GM12873 (cell line): ENCODE measurements around the gene SPAG7.

ENCODE experiments used
- TF ChIP-seq, protein P1 (sequence below): IDR thresholded peaks from 2 replicates; pipeline ENCODE4 v1.5.1; 2012; ENCODE audit warnings: low read depth, mild to moderate bottlenecking, moderate library complexity, low read length, control low read depth; ENCODE audit not compliant: insufficient read depth; ENCODE audit errors: missing control alignments

The SPAG7 gene

DNA sequence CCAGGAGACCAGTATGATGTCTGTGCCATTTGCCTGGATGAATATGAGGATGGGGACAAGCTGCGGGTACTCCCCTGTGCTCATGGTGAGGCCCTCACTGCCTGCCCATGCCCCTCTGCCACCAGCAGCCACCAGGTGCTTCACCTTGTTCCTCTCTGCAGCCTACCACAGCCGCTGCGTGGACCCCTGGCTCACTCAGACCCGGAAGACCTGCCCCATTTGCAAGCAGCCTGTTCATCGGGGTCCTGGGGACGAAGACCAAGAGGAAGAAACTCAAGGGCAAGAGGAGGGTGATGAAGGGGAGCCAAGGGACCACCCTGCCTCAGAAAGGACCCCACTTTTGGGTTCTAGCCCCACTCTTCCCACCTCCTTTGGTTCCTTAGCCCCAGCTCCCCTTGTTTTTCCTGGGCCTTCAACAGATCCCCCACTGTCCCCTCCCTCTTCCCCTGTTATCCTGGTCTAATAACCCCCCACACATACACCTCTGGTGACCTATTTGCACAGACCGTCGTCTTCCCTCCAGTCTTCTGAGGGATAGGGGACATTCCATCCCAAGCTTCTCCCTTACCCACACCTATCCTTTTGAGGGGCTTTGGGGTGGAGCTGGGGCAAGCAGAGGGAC, 23.0 kb downstream of the SPAG7 start:
- TF ChIP-seq, protein P1, sequence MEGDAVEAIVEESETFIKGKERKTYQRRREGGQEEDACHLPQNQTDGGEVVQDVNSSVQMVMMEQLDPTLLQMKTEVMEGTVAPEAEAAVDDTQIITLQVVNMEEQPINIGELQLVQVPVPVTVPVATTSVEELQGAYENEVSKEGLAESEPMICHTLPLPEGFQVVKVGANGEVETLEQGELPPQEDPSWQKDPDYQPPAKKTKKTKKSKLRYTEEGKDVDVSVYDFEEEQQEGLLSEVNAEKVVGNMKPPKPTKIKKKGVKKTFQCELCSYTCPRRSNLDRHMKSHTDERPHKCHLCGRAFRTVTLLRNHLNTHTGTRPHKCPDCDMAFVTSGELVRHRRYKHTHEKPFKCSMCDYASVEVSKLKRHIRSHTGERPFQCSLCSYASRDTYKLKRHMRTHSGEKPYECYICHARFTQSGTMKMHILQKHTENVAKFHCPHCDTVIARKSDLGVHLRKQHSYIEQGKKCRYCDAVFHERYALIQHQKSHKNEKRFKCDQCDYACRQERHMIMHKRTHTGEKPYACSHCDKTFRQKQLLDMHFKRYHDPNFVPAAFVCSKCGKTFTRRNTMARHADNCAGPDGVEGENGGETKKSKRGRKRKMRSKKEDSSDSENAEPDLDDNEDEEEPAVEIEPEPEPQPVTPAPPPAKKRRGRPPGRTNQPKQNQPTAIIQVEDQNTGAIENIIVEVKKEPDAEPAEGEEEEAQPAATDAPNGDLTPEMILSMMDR, result no peak

GRCh38 chr17:4944163-4944553, 23.5 kb downstream of the SPAG7 start:
- TF ChIP-seq, protein P1, result no peak

- TF ChIP-seq, protein P1, result no peak
These were observed 24.7 kb downstream of the SPAG7 start for GRCh38 chr17:4942760-4943508.

- TF ChIP-seq, protein P1, result no peak
These were observed 26.4 kb downstream of the SPAG7 start for GRCh38 chr17:4941319-4941610.

GRCh38 chr17:4940555-4941318, 26.9 kb downstream of the SPAG7 start:
- TF ChIP-seq, protein P1, result no peak

DNA sequence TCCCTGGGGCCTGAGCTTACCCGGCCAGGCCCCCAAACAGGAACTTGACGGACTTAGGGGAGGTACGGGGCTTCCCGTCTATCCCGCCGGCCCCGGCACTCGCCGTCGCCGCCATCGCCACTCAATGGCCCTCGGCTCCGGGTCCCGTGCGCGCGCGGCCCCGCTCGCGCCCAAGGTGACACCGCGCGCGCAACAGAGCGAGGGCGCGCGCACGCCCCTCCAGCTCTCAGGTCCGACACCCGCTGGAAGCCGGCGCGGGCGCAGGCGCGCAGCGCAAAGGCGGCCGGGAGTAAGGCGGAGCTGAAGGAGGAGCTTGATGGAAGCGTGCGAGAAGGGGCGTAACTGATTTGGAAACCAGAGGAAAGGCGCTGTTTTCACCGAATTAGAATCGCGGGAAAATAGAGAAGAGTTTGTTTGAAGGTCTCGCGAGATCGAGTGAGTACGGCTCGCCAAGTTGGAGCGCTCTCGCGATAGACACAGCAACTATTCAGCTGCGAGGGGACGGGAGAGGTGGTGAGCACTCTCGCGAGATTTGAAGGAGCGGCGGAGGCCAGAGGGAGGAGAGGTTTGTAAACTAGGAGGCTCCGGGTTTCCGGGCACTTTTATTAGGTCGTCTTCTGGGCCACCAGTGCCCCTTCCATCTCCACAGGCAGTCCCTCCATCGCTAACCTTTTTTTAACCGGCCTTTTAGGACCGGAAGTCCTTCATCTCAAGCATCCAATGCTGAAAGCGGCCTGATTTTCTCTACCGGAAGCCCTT, 27.6 kb downstream of the SPAG7 start, which contains the start of the genes RNF167 and SLC25A11:
TSS of gene RNF167 (plus strand) at position 473 of the 759 bp plus-strand sequence. CDS start 642 bp downstream, outside the sequence.
TSS of gene SLC25A11 (minus strand) at position 251 of the 759 bp plus-strand sequence. CDS start at position 115, 136 bp downstream.
- TF ChIP-seq, protein P1, result no peak
